Activated T-cell treated with anti-CD3 and anti-CD28 coated beads for 48 hours (primary cell): ENCODE data around the gene RGS11.
A peak's percentile ranks its signal among the peaks of the same experiment; 100 is the strongest.

Experiments
- DNase-seq: peaks from one replicate; pipeline ENCODE4 v3.0.0-alpha.2; 2020; ENCODE audit warnings: low read depth

RGS11 gene

DNA sequence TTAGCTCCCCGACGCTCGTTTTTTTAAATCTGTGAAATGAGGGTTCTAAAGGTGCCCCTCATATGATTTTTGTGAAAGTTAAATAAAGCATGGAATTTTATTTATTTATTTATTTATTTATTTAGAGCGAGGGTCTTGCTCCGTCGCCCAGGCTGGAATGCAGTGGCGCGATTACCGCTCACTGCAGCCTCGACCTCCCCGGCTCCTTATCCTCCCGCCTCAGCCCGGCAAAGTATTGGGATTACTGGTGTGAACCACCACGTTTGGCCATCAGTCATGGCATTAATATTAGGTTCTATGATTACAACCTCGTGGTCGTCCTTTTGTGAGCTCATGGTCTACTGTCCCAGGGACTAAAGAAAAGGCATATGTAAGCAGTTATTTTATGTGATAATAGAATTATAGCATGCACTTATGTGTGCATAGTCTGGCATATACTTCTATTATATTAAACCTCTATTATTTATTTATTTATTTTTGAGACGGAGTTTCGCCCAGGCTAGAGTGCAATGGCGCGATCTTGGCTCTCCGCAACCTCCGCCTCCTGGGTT lies 45.9 kb downstream of the RGS11 start:
- DNase-seq, result no peak

DNA sequence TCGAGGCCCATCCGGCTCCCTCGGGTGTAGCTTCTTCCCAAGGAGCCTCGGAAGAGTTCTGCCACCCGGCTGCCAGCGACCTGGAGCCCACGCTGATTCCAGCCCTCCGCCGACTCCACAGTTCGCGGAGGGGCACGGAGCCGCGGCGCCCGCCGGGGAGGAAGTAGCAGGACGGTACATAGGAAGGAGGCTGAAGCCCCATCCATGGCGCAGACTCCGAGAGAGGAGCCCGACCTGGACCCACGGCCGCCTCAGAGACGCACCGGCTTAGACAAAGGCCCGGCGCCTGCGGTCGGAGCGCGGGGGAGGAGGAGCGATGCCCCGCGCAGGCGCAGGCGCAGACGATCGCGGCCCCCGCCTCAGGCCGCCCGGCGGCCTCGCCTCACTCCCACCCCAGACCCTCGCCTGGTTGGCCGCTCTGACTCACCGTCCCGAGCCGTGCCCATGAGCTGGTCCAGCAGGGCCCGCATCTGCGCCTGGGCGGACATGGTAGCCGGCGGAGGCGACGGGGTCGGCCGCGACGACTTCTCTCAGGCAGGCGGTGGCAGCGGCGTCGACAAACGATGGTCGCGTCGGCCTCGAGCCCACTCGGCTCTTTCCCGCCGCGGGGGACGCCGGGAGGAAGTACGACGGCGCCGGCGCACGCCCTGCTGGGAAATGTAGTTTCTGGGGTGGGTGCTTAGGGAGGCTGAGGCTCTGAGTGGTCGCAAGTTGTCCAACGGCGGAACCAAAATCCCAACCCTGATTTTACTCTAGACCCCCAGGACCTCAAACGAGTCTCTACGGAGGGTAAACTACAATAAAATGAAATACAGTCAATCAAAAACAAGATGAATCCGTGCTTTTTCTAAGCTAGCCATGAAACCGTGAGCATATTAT lies 46.7 kb downstream of the RGS11 start, which contains the start of gene LUC7L:
Gene LUC7L, minus strand, starts transcription at position 598 of the 879 bp plus-strand sequence. Its CDS starts 110 bp downstream, at position 488.
- DNase-seq, result peak; percentile 87

DNA sequence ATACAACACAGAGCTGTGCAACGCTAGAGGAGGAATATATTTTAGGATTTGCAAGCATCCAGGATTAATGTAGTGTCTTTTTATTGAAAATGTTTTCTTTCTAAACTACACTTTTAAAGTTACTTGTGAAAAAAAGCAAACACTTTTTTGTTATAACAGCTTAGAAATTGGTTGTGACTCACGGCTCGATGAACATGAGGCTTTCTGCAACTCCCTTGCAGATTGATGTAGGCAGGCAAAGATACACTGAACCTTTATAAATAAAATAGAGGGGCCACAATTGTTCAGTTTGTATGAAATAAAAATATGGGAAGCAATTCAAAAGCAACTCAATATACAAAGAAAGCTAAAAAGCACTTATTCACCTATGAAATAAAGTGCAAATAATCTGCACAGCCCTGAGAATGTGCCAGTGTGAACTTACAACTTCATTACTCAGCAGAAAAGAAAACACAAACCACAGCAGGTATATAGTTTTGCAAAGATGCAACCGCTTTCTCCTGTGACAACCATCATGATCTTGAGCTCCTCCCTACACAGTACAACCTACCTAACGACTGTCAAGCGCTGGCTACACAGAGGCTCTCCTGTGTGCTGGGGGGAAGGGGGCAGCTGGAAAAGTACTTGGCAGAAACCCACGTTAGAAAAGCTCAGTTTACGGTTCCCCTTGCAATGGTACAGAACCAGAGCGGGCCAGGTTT lies 47.4 kb downstream of the RGS11 start:
- DNase-seq, result no peak

DNA sequence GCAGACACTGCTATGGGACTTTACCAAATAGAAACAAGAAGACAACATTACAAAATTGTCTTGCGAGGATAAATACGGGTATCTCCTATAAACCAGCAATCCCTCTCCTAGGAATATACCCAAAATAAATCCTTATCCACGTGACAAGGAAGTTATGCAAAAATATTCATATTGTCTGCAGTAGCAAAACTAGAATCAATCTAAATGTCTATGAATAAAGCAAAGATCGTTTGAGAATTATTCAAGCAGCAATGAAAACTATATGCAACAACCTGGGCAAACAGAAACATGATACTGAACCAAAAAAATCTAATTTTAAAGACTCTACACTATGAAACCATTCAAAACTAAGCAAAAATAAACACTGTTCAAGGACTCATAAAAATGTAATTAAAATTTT lies 55.7 kb downstream of the RGS11 start:
- DNase-seq, result no peak
